Measurements from ENCODE around the gene ARL4C.

GRCh38 chr2:234481301-234481700, 15.6 kb downstream of the ARL4C start:
- TF ChIP-seq EZH2 (IDR thresholded peaks at IDR 0.05) (no peak), POLR2AphosphoS5 (IDR thresholded peaks at IDR 0.05; ENCODE audit: borderline replicate concordance, low read depth, low read length) (no peak), FOXP2 (optimal IDR thresholded peaks at IDR 0.05; ENCODE audit: control extremely low read depth, extremely low read length, insufficient read depth) (no peak)
